Activated gamma-delta T cell treated with Interleukin-2 at 50 U/mL for 16 hours (primary cell): ENCODE data around the gene HDHD2.
"Not testable (repeated sequence)": the region's sequence is repeated elsewhere in the genome, so short reads cannot be mapped to it uniquely, and the experiment has no call there.

Source experiments
- DNase-seq: peaks from one replicate; pipeline ENCODE4 v3.0.0-alpha.2; 2020

HDHD2 gene, protein sequence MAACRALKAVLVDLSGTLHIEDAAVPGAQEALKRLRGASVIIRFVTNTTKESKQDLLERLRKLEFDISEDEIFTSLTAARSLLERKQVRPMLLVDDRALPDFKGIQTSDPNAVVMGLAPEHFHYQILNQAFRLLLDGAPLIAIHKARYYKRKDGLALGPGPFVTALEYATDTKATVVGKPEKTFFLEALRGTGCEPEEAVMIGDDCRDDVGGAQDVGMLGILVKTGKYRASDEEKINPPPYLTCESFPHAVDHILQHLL

DNA sequence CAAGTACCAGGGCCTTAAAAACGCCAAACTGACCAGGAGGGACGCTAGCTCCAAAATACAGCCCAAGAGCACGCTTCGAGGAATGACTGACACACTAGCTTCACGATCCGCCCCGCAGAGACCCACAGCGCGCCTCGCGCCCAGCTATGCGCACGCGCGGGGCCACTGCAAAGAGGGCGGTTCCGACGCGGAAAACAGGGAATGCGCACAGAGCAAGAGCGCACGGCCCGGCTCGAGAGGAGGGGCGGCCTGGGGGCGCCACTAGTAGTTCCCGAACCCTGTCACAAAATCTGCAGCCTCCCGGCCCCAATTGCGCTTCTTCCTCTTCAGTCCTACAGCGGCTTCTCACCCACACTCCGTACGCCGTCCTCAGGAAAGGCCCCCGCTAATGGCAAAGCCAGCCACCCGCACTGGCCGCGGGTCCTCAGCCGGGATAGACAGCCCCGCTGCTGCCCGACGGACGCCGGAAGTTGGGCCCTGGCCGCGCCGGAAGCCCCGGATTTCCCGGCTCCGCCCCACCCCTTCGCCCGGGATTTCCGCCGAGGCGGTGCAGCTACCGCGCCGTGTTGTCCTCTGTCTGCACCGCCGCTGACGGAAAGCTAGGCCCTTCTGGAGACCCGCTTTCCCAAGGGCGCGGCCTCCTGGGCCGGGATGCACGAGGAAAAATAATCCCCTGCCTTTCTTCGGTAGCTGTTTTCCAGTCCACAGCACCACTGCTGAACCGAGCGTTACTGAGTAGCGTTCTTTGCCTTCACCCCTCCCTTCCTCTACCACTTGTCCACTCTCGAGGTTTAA lies at the start of gene HDHD2:
Gene HDHD2 (minus strand): TSS at position 472 of the 795 bp plus-strand sequence. CDS start 14,061 bp downstream, outside the sequence.
- peak; percentile 74 for DNase-seq

GRCh38 chr18:47195961-47196360 lies 45.7 kb upstream of the HDHD2 start:
- not testable (repeated sequence) for DNase-seq

GRCh38 chr18:47191961-47192360 lies 41.7 kb upstream of the HDHD2 start:
- no peak for DNase-seq

DNA sequence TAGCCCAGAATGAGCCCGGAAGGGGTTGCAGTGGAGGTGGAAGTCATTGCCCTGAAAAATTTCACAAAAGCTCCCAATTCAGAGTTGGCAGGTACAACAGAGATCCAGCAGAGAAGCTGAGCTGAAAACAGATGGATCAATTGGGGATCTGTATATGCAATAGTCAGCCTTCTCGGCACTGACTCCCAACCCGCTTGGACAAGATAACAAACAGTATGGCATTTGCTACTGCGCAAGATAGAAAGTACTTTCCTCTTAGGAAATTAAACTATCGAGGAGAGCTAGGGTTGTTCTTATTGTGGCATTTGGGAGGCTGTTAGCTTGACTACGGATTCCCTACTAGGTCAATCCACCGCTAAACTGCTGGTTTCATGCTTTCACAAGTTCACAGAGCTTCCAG lies 37.4 kb upstream of the HDHD2 start:
- no peak for DNase-seq

DNA sequence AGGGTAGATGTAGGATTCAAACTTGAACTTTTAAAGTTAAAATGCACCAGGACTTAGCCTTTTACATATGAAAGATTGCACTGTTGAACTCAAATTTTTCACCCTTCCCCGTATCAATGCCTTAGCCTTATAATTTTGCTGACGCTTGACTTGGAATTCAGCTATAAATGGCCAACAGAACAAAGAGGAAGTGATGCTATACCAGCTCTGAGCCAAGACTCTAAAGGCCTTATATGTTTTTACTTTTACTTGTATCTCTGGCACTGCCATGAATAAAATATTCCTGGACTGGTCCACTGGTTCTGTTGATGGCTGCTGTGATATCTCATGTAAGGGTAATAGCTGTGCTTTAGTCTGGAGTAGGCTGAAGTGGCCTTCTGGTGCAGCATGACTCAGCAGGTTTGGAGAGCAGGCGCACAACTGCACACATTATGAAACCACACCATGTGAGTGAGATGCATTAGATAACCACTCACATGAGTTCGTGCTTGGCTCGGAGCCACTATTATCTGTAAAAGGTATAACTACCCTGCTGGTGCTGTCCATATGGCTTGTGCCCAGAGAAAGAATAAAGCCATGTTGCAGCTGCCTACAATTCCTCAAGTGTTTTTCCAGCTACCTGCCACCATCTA lies 34.2 kb upstream of the HDHD2 start:
- DNase-seq, result no peak

DNA sequence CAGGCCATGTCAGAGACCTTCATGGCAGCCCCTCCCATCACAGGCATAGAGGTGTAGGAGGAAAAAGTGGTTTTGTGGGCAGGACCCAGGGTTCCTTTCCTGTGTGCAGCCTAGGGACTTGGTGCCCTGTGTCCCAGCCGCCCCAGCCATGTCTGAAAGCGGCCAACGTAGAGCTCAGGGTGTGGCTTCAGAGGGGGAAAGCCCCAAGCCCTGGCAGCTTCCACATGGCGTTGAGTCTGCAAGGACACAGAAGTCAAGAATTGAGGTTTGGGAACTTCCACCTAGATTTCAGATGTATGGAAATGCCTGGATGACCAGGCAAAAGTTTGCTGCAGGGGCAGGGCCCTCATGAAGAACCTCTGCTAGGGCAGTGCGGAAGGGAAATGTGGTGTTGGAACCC lies 31.9 kb upstream of the HDHD2 start:
- not testable (repeated sequence) for DNase-seq

DNA sequence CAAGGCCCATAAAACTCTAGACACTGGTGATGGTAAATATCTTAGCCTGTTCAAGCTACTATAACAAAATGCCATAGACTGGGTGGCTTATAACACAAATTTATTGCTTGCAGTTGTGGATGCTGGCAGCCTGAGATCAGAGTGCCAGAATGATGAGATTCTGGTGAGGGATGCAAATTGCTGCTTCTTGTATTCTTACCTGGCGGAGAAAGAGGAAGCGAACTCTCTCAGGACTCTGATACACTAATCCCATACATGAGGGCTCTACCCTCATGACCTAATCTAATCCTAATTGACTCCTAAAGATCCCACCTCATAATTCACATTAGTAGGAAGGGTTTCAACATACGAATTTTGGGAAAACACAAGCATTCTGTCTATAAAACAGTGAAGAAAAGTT lies 30.5 kb upstream of the HDHD2 start:
- no peak for DNase-seq

DNA sequence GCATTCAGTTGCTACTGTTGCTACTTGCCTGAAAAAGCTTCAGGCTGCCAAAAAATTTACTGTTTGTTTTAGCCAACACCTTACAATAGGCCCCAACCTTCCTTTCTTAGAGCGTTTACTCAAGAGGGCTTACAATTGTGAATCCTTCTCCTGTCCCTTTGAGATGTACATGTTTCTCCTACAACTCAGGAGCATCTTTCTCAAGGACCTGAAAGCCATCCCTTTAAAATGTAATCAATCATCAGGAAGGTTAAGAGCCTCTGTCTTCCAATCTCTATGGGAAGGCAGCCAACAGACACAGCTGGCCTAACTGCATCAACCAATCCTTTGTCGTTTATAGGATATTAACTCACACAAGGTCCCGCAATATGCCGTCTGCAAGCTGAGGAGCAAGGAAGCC lies 29.2 kb upstream of the HDHD2 start:
- DNase-seq, result no peak

GRCh38 chr18:47175898-47176575 lies 25.7 kb upstream of the HDHD2 start, which contains the start of gene IER3IP1:
Gene IER3IP1 (minus strand): TSS chr18:47176364. CDS start chr18:47176277, 87 bp downstream.
- peak; percentile 86 for DNase-seq

DNA sequence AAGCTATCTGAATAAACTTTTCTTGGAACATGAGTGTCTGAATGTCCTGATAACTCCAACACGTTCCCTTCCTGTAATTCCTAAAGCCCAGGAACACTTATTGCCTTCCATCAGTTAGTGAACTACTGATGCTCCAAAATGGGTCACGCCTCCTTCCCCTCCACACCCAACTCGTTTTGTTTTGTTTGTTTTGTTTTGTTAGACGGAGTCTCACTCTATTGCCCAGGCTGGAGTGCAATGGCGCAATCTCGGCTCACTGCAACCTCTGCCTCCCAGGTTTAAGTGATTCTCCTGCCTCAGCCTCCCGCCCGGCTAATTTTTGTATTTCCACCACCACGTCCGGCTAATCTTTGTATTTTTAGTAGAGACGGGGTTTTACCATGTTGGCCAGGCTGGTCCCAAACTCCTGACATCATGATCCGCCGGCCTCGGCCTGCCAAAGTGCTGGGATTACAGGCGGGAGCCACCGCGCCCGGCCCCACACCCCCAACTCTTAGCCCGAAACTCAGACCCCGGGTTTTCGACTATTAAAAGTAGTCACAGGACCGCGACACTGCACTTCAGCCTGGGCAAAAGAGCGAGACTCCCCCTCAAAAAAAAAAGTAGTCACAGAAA lies 25.1 kb upstream of the HDHD2 start:
- DNase-seq, result no peak

DNA sequence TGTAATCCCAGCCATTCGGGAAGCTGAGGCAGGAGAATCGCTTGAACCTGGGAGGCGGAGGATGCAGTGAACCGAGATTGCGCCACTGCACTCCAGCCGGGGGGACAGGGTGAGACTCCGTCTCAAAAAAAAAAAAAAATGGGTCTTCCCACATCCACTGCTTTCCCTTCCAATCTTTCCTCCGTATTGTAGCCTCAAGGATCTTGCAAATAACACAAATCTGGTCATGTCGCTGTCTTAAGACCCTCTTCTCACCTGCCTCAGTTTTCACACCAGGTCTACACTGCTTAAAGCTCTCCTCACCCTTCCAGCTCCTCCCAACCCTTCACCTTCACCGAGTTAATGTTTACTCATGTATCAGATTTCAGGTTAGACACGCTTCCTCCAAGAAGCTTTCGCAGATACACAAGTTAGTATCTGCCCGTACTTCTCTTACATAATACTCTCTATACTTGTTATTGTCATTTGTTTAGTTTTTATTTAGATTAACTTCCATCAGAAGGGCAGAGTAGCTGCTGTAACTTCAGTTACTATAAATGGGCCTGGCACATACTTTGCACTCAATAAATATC lies 24.3 kb upstream of the HDHD2 start:
- no peak for DNase-seq

GRCh38 chr18:47172476-47172875 lies 22.2 kb upstream of the HDHD2 start:
- DNase-seq, result no peak

GRCh38 chr18:47168913-47169312 lies 18.6 kb upstream of the HDHD2 start:
- DNase-seq, result no peak

- DNase-seq, result no peak
These were observed 18.2 kb upstream of the HDHD2 start for GRCh38 chr18:47168509-47168908.

DNA sequence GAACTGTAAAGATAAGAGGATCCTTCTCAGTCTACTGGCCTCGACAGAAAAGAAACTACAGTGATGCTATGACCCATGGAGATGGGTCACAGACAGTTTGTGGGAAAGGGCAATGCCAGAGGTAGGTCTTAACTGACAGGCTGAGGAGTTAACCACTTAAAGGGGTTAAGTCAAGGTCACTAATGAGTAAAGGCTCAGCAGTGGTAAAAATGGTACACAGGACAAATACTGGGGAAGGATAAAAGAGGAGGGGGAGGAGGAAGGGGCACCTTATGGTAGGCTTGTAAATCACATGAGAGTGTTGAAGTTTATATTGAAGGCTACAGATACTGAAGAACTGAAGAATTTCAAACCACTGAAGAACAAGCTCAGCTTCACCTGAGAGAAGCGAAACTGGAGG lies 16.0 kb upstream of the HDHD2 start:
- no peak for DNase-seq

- no peak for DNase-seq
These were observed 12.9 kb upstream of the HDHD2 start for GRCh38 chr18:47163241-47163640.

DNA sequence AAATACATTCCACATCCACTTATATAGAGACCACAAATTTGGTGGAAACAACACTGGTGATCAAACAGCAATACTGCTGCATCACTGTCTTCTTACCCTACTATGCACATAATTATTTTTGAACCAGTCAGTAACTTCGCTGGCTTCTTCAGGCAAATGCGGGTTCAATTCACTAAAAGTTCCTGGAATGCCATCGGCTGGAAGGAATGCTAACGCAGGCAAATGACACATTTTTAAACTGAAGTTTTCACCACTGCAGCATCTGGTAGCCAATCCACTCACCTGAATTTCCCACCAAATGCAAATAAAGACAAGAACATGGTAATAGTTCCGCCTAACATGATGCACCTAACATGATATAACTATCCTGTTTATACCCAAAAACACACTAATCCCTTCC lies 10.0 kb upstream of the HDHD2 start:
- DNase-seq, result no peak

DNA sequence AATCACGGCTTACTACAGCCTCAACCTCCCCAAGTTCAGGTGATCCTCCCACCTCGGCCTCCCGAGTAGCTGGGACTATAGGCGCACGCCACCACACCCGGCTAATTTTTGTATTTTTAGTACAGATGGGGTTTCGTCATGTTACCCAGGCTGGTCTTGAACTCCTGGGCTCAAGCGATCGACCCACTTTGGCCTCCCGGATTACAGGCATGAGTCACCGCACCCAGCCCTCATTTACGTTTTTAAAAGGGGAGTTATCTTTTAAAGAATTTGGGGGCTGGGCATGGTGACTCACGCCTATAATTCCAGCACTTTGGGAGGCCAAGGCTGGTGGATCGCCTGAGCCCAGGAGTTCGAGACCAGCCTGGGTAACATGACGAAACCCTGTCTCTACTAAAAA lies 8.1 kb upstream of the HDHD2 start:
- not testable (repeated sequence) for DNase-seq

GRCh38 chr18:47151439-47151838 lies 1.1 kb upstream of the HDHD2 start:
- DNase-seq, result no peak

DNA sequence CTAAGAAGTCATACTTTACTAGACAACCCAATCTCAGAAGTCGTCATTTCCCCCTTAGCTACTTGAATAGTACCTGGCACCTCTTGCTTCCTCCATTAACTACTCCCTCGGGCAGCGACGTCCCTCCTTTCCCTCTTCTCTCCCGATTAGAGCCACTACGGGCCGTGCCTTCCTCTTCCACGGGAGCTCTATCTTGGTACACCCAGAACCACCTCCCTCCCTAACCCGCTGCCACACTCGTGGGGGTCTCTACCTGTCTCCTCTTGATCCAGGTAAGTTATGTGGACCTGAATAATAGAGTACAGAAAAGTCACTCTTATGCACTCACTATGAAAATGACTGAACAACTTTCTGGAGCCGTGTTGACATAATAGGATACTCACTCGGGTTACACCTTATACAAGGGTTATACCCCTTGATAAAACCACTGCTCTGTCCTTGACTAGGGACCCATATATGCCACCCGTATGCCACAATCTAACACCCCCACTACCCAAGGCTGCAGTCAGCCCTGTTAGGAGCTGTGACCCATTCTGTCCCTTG lies 595 bp upstream of the HDHD2 start:
- DNase-seq, result peak; percentile 5

DNA sequence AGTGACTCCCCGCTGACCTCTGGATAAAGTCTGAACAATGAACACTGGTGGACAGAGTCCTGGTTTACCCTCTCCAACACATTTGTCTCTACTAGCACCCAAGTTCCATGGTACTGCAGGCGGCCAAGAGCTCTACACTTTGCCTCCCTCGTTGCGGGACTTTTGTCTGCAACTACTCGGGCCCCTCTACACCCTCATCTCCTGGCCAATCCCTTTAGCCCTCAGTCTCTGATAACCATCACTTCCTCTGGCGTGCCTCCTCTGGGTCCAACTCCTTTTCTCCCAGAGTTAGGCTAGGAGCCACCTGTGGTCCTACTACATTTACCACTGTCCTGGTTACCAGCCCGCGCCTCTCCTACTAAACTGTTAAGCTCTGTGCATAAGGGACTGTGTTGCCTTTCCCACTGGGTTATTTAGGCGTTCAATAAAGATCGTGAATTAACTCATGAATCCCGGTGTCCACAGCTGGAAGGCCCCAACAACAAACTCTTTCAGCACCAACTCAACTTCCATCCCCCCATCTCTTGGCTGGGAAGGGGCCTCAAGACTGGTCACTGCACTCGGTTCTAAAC lies 757 bp downstream of the HDHD2 start:
- DNase-seq, result no peak

- no peak for DNase-seq
These were observed 4.1 kb downstream of the HDHD2 start for GRCh38 chr18:47146206-47146605.
